CD4-positive, alpha-beta T cell treated with Interleukin-10 for 1 hour (primary cell): Measurements from ENCODE around the gene SLC35E3.
A peak's percentile ranks its signal among the peaks of the same experiment; 100 is the strongest.
"Not testable (repeated sequence)": the region's sequence is repeated elsewhere in the genome, so short reads cannot be mapped to it uniquely, and the experiment has no call there.

Source experiments
- DNase-seq: peaks from one replicate; pipeline ENCODE4 v3.0.0-alpha.2; 2020

SLC35E3 gene

DNA sequence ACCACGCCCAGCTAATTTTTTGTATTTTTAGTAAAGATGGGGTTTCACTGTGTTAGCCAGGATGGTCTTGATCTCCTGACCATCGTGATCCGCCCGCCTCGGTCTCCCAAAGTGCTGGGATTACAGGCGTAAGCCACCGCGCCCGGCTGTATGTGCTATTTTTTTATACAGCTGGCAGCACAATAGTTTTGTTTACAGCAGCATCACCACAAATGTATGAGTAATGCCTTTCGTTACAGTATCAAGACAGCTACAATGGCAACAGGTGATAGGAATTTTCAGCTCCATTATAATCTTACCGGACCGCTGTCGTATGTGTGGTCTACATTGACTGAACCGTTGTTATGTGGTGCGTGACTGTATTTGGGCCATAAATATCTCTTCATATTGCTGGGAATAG, 50.4 kb downstream of the SLC35E3 start:
- no peak for DNase-seq

DNA sequence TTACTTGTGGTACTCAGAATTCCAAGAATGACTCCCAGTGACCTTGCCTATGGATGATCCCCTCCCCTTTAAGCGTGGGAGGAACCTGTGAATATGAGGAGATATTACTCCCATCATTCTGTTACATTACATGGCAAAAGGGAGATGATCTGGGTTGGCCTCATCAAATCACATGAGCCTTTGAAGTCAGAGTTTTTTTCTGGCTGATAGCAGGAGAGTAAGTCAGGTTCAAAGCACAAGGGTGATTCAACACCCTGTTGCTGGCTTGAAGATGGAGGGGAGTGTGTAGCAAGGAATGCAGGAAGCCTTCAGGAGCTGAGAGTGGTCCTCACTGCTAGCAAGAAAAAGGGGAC, 52.9 kb downstream of the SLC35E3 start:
- DNase-seq: no peak

DNA sequence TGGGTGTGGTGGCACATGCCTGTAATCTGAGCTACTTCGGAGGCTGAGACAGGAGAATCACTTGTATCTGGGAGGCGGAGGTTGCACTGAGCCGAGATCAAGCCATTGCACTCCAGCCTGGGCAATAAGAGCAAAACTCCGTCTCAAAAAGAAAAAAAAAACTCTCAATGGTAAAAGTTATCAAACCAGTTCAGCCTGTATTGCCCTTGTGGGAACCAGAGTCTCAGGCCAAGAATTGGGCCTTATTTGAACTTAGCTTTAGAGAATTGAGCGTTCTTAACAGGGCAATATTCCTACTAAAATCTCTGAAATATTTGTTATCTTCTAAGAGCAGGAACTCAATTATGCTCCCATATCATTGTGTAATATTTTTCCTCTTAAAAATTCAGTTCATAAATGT, 54.3 kb downstream of the SLC35E3 start:
- DNase-seq: no peak

DNA sequence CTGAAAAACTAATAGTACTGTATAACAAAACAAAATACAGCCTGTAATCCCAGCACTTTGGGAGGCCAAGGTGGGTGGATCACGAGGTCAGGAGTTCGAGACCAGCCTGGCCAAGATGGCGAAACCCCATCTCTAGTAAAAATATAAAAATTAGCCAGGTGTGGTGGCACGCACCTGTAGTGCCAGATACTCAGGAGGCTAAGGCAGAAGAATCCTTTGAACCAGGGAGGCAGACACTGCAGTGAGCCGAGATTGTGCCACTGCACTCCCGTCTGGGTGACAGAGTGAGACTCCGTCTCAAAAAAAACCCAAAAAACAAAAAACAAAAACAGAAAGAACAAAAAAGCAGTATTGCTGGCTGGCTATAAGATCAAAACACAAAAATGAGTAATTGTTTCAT, 55.1 kb downstream of the SLC35E3 start:
- not testable (repeated sequence) for DNase-seq

DNA sequence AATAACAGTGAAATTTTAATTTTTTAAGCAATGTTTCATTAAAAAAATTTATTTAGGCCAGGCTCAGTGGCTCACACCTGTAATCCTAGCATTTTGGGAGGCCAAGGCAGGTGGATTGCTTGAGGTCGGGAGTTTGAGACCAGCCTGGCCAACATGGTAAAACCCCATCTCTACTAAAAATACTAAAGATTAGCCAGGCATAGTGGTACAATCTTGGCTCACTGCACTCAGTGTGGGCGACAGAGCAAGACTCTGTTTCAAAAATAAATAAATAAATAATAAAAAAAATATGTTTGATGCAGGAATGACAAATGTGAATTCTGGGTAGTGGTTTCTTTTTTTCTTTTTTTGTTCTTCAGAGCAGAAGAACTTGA, 56.4 kb downstream of the SLC35E3 start:
- not testable (repeated sequence) for DNase-seq

DNA sequence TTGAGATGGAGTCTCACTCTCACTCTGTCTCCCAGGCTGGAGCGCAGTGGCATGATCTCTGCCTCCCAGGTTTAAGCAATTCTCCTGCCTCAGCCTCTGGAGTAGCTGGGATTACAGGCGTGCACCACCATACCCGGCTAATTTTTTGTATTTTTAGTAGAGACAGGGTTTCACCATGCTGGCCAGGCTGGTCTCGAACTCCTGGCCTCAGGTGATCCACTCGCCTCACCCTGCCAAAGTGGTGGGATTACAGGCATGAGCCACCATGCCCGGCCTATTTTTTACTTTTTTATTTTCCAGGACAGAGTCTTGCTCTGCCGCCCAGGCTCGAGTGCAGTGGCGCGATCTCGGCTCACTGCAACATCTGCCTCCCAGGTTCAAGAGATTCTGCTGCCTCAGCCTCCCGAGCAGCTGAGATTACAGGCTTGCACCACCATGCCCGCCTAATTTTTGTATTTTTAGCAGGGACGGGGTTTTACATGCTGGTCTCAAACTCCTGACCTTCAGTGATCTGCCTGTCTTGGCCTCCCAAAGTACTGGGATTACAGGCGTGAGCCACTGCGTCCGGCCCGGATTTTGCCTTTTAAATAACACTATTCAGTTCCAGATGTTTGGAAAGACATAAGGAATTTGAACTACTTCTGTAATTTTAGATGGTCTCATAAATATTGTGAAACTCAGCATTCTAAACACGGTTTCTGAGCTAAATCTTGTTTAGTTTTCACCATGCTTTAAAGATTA, 57.1 kb downstream of the SLC35E3 start:
- not testable (repeated sequence) for DNase-seq

DNA sequence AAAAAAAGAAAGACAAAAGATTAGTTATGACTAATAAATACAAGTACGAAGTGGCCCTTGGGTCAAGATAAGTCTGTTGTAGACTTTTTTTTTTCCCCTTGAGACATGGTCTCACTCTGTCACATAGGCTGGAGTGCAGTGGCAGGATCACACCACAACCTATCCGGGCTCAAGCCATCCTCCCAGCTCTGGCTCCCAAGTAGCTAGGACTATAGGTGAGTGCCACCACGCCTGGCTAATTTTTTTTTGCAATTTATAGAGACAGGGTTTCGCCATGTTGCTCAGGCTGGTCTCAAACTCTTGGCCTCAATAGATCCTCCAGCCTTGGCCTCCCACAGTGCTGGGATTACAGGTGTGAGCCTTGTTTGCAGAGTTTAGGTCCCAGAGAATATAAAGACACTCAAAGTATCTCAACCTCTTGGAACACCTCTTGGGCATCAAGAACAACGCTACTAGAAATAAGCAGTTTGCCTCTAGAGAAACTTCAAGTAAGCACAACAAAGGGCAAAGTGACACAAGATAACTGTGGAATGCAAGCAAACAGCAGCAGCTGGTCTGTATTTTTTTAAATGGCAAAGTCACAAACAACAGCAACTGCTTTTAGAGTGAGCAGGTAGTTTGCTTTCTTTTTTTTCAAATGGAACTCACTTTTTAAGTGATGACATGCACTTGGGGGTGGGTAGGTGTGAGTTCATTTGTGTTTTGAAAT, 58.1 kb downstream of the SLC35E3 start:
- DNase-seq: no peak

DNA sequence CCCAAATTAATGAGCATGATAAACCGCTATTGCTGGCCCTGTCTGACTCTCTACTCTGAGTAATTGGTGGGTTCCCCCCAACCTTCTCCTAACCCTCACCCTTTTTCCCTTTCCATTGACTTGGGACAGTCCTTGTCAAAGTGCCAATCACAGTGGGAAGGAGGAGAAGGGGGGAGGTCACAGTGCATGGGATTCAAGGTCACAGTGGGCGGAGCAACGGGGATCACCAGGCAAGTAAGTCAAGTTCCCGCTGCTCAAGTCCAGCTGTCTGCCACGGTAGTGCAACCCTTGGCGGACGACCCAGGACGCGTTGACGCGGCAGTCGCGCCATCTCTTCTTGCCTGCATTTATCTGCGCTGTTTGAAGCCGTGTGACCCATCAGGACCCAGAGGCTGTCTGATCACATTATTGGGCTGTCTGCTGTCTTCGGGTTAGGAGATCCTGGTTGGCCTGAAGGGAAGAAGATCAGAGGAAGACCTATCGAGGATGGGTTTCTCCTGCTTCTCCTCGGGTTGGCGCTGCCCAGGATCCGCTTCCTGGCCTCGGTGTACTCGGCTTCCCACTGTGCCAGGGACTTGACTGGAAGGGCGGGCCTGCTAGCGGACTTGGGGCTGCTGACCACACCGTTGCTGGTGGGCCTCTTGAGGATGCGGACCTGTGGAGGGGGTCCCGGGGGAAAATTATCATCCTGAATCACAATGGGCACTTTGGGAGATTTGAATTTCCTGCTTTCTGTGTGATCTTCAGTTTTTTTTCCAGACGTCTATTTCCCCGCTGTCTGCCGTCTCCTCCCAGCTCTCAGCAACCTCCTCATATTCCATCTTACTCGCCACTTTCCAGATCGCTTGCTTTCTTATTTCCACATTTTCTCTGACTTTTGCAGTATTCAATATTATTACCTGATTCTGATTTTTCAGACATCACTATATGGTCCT, 58.9 kb downstream of the SLC35E3 start:
- DNase-seq: no peak

DNA sequence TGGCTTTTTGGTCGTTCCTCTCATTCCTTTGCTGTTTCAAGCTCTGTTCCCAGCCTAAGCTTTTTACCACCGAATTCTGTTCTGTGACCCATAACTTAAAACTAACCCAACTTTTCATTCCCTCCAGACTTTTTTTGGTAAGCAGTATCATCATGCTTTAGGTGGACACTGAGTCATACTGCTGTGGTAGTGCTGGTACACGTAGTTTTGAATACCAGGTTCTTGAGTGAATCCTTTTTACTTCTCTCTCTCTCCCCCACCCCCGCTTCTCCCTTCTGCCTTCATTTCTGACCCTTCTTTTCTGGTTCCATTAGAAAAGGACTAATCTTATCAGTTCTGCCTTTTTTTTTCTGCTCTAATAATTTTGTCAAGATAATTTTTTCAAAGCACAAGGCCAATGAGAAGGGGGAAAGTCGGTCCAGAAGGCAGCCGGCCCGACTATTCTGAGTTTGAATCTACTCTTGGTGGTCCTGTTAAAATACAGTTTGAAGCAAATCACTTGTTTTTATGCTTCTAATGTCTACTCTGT, 59.7 kb downstream of the SLC35E3 start:
- no peak for DNase-seq

DNA sequence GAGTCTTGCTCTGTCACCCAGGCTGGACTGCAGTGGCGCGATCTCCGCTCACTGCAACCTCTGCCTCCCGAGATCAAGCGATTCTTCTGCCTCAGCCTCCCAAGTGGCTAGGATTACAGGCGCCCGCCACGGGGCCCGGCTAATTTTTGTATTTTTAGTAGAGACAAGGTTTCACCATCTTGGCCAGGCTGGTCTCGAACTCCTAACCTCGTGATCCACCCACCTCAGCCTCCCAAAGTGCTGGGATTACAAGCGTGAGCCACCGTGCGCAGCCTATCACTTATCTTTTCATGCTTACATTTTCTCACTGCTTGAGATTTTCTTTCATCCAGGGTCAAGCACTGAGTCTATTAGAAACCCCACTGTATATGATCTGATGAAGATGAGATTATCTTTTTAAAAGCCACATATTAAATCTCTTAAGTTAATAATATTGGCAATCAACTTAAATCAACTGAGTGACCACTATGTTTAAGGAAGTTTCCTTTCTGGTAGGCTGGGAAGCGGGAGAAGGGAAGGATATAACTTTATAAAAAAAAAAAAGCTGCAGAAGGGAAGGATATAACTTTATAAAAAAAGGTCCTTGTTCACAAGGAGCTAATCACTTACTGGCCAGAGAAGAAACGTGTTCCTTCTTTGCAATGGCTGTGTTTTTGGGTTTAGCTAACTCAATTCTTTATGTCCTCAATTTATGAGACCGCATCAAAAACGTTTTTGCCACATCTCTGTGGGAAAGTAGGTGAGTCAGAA, 60.7 kb downstream of the SLC35E3 start:
- no peak for DNase-seq

DNA sequence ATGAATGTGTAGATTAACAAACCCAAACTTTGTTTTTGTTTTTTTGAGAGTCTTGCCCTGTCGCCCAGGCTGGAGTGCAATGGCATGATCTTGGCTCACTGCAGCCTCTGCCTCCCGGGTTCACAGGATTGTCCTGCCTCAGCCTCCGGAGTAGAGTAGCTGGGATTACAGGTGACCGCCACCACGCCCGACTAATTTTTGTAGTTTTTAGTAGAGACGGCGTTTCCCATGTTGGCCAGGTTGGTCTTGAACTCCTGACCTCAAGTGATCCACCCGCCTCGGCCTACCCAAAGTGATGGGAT, 61.2 kb downstream of the SLC35E3 start:
- not testable (repeated sequence) for DNase-seq

DNA sequence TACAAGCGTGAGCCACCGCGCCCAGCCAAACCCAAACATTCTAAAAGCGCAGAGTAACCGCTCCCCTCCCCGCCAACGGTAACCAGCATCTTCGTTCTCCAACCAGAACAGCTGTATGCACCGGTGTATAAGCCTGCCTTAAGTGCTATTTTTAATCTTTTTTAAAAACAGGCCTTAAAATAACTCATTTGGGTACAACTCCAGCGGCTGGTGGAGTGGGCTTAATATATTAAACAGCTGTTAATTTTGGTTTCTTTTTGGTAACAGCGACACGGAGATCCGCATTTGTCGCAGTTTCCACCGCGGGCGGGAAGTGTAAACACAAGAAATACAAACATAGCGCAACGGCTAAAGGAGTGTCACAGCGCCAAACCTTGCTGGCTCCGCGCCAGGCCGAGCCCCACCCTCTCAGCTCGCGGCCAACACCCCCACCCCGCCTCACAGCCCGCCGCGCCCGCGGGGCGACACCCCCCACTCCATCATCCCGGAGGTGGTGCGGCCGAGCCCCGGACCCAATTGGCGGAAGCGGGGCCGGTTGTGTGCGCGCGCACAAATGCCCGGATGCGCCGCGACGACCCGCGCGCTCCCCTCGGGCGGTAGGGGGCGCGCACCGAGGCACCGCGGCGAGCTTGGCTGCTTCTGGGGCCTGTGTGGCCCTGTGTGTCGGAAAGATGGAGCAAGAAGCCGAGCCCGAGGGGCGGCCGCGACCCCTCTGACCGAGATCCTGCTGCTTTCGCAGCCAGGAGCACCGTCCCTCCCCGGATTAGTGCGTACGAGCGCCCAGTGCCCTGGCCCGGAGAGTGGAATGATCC, 61.8 kb downstream of the SLC35E3 start, which contains the start of gene MDM2:
Gene MDM2 (plus strand): TSS at position 602 of the 812 bp plus-strand sequence. CDS start 301 bp downstream, outside the sequence.
- DNase-seq: peak; percentile 98

DNA sequence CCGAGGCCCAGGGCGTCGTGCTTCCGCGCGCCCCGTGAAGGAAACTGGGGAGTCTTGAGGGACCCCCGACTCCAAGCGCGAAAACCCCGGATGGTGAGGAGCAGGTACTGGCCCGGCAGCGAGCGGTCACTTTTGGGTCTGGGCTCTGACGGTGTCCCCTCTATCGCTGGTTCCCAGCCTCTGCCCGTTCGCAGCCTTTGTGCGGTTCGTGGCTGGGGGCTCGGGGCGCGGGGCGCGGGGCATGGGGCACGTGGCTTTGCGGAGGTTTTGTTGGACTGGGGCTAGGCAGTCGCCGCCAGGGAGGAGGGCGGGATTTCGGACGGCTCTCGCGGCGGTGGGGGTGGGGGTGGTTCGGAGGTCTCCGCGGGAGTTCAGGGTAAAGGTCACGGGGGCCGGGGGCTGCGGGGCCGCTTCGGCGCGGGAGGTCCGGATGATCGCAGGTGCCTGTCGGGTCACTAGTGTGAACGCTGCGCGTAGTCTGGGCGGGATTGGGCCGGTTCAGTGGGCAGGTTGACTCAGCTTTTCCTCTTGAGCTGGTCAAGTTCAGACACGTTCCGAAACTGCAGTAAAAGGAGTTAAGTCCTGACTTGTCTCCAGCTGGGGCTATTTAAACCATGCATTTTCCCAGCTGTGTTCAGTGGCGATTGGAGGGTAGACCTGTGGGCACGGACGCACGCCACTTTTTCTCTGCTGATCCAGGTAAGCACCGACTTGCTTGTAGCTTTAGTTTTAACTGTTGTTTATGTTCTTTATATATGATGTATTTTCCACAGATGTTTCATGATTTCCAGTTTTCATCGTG, 62.6 kb downstream of the SLC35E3 start:
- peak; percentile 53 for DNase-seq

DNA sequence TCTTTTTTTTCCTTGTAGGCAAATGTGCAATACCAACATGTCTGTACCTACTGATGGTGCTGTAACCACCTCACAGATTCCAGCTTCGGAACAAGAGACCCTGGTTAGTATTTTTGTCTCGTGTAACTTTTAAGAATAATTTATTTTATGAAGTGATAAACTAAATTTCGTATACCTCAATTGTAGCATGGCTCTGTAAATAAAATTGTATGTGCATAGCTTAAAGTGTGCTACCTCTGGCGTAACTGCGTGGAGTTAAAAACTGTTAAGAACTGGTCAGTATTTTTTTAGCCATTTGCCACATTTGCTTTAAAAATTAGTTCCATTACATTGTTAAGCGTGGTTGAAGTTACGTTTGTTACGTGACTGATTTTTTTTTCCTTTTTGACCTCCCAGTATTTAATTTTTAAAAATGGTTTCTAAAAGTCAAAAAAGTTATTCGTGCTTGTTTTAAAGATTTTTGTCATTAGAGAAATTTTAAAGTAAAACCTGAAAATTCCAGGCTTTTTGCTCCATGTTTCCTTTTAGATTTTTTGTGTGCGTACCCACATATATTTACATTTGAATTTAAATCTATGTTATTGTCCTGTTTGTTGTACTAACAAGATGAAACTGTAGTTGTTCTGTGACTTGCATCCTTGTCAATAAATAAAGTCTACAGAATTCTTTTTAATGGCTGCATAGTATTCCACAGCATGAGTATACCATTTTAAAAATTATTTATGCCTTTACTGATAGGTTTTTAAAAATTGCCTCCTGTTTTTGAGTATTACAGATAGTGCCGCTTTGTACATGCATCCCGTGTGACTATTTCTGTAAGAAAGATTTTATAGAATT, 63.4 kb downstream of the SLC35E3 start:
- no peak for DNase-seq

DNA sequence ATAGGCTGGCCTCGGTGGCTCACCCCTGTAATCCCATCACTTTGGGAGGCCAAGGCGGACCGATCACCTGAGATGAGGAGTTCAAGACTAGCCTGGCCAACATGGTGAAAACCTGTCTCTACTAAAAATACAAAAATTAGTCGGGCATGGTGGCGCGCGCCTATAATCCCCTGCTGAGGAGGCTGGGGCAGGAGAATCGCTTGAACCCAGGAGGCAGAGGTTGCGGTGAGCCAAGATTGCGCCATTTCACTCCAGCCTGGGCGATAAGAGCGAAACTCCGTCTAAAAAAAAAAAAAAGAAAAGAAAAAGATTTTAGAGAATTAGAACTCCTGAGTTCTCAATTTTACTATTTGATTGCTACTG, 64.0 kb downstream of the SLC35E3 start:
- not testable (repeated sequence) for DNase-seq

DNA sequence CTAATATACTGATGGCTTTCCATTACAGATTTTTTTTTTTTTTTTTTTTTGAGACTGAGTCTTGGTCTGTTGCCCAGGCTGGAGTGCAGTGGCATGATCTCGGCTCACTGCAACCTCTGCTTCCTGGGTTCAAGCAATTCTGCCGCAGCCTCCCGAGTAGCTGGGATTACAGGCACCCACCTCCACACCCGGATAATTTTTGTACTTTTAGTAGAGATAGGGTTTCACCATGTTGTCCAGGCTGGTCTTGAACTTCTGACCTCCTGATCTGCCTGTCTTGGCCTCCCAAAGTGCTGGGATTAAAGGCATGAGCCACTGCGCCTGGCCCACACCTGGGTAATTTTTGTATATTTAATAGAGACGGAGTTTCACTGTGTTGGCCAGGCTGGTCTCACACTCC, 65.6 kb downstream of the SLC35E3 start:
- not testable (repeated sequence) for DNase-seq

DNA sequence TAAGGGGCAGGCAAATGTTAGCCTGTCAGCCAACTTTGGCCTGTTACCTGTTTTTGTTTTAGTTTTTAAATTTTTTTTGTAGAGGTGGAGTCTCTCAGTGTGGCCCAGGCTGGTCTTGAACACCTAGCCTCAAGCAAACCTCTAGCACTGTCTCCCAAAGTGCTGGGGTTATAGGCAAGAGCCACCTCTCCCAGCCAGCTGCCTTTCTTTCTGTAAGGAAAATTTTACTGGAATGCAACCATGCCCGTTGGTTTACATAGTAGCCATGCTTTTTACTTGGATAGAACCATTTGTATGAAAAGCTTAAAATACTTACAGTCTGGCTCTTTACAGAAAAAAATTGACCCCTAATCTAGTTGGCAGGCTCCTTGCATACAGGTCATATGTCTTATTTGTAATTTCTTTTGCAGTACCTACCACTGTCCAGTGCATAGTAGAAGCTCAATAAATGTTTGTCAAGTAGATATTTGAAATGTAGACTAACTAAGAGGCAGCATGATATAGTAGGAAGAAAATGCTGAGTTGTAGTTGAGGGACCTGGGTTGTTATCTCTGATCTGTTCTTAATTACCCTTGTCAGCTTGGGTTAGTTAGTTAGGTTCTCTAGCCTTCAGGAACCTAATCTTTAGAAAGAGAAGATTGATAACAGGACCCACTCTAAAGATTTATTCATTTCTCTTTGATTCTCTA, 66.7 kb downstream of the SLC35E3 start:
- no peak for DNase-seq

DNA sequence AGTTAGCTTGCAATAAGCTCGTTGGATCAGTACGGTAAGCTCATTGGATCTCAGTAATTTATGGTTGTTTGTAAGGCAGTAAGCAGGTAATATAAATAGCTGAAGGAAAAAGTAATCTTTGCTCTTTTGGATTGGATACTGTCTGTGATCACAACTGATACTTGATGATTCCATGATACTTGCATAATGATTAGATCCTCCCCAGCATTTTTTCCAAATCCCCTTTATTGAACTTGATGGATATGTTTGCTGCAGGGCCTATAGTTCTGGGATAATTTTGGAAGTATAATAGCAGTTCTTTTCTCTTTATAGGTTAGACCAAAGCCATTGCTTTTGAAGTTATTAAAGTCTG, 67.2 kb downstream of the SLC35E3 start:
- no peak for DNase-seq

DNA sequence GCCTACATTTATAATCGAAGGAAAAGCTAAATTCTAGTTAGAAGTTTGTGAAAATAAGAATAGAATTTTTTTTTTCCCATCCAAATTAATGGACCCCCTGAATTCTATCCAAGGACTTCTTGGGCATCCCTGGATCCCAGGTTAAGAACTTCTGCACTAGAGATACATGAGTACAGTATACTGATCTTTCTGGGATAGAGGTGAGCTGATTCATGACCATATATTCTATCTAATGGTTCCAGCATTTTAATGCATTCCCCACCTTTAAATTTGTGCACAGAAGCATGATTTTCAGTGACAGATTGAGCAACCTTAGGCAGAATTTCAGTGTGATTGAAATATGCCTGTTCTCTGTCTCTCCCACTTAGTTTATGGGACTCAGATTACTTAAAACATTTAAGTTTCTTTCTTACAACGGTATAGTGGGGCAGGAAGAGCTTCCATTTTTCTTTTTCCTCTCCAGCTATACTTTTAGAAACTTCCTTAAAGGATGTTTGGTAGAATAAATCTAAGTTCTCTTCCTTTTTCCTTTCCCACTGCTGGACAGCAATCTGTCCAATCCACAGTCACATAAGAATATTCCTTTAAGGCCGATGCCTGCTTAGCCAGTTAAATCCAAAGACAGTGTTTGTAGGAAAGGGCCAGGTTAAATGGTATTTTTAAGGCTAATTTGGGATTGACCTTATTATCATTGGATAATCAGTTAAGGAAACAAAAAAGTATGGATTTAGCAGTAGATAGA, 68.7 kb downstream of the SLC35E3 start:
- DNase-seq: no peak
